Activated CD8-positive, alpha-beta T cell treated with anti-CD3 and anti-CD28 coated beads for 36 hours (primary cell): Measurements from ENCODE around the gene SLC38A10. TPM values are rescaled to one million over a fixed set of nuclear protein-coding genes. Genes with fewer than 3 reads are reported as not detected.

ENCODE experiments used
- ATAC-seq: fragments of 200-7000 bp; cut with Tn5 transposase; one replicate; pipeline ENCODE4 v1.10.0; 2021; ENCODE audit warnings: mild to moderate bottlenecking, moderate library complexity
- CTCF ChIA-PET: fragments of 350-600 bp; sonication (Branson Sonifier 250); formaldehyde crosslinking; loops from one replicate; lab custom pipeline; 2021; ENCODE audit warnings: antibody characterized with exemption; lab: Charles Lee
- POLR2A ChIA-PET: fragments of 350-600 bp; sonication (Branson Sonifier 250); formaldehyde crosslinking; loops from one replicate; lab custom pipeline; 2021; ENCODE audit warnings: antibody characterized with exemption; lab: Charles Lee
- DNase-seq: peaks from one replicate; pipeline ENCODE4 v3.0.0-alpha.2; 2020
- H3K27ac Mint-ChIP-seq: one replicate; pipeline ENCODE4 v1.8.0; 2021; ENCODE audit warnings: mild to moderate bottlenecking, mixed read lengths
- H3K27me3 Mint-ChIP-seq: one replicate; pipeline ENCODE4 v1.8.0; 2021; ENCODE audit warnings: mixed read lengths
- H3K36me3 Mint-ChIP-seq: one replicate; pipeline ENCODE4 v1.8.0; 2021; ENCODE audit warnings: low read depth, mixed read lengths
- H3K4me1 Mint-ChIP-seq: one replicate; pipeline ENCODE4 v1.8.0; 2021; ENCODE audit warnings: low read depth, mixed read lengths
- H3K4me3 Mint-ChIP-seq: one replicate; pipeline ENCODE4 v1.8.0; 2021; ENCODE audit warnings: mild to moderate bottlenecking, moderate library complexity, mixed read lengths
- H3K9me3 Mint-ChIP-seq: one replicate; pipeline ENCODE4 v1.8.0; 2021; ENCODE audit warnings: mixed read lengths
- intact Hi-C: fragments of 100-400 bp; cut with micrococcal nuclease; formaldehyde crosslinking; loops from one replicate; pipeline ENCODE4 v1.10.0; 2022
- total RNA-seq, 2 experiments: library from RNA; stranded (reverse); gene quantifications; one replicate each; pipeline ENCODE4 v1.2.3, GENCODE V29; 2021
- TF ChIP-seq, protein P1 (sequence below): fragments of 200-600 bp; IDR thresholded peaks from one replicate; pipeline ENCODE4 v1.8.0; 2022; ENCODE audit warnings: antibody characterized with exemption, mild to moderate bottlenecking

The SLC38A10 gene
- total RNA-seq, 2 experiments from 2014 or later, result 42.7 to 45.4 TPM

DNA sequence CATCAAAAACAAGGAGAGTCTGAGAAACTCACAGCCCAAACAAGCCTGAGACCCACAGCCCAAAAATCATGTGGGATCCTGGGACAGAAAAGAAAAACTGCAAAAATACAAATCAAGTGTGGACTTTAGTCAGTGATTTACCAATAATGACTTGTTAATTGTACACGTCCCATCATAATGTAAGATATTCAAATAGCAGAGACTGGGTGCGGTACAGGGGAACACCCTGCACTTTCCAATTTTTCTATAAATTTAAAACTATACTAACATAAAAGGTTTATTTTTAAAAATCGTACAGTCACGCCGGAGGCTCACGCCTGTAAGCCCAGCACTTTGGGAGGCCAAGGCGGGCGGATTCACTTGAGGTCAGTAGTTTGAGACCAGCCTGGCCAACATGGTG, 81.1 kb downstream of the SLC38A10 start:
- Mint-ChIP-seq H3K27me3 (no peaks in the 10 kb centered on the region), H3K36me3 (no peaks in the 10 kb centered on the region), H3K4me1 (peaks cover 2% of the 10 kb centered on the region), H3K27ac (no peak overlapping the region), H3K9me3 (no peaks in the 10 kb centered on the region), H3K4me3 (no peak overlapping the region)
- DNase-seq (no peak), ATAC-seq (no peak)
- ChIA-PET POLR2A (no interaction called here), CTCF (no interaction called here)
- intact Hi-C loops, result no loop called here
- TF ChIP-seq, protein P1, sequence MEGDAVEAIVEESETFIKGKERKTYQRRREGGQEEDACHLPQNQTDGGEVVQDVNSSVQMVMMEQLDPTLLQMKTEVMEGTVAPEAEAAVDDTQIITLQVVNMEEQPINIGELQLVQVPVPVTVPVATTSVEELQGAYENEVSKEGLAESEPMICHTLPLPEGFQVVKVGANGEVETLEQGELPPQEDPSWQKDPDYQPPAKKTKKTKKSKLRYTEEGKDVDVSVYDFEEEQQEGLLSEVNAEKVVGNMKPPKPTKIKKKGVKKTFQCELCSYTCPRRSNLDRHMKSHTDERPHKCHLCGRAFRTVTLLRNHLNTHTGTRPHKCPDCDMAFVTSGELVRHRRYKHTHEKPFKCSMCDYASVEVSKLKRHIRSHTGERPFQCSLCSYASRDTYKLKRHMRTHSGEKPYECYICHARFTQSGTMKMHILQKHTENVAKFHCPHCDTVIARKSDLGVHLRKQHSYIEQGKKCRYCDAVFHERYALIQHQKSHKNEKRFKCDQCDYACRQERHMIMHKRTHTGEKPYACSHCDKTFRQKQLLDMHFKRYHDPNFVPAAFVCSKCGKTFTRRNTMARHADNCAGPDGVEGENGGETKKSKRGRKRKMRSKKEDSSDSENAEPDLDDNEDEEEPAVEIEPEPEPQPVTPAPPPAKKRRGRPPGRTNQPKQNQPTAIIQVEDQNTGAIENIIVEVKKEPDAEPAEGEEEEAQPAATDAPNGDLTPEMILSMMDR, result no peak

DNA sequence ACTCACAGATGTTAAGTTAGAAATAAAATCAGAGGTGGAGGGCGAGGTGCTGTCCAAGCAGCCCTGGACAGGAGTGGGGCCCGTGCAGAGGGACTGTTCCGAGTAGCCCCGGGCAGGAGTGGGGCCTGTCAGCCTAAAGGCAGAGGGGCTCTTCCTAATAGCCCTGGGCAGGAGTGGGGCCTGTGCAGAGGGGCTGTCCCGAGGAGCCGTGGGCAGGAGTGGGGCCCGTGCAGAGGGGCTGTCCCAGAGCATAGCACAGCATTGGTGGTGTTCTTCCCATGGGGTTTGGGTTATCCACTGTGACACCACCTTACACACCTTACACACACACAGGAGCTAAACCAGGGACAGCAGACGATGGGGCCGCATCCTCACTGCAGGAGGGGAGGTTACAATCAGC, 82.7 kb downstream of the SLC38A10 start:
- Mint-ChIP-seq H3K27me3 (no peaks in the 10 kb centered on the region), H3K27ac (no peak overlapping the region), H3K36me3 (no peaks in the 10 kb centered on the region), H3K4me1 (peaks cover 2% of the 10 kb centered on the region), H3K9me3 (no peaks in the 10 kb centered on the region), H3K4me3 (no peak overlapping the region)
- ChIA-PET POLR2A (interaction anchor here (0.8 kb wide), 1 partner anchor 7 kb away, joined by 4 read pairs; no protein-coding TSS in a partner anchor), CTCF (no interaction called here)
- intact Hi-C loops, result no loop called here
- TF ChIP-seq, protein P1, result no peak
- ATAC-seq (no peak), DNase-seq (no peak)

DNA sequence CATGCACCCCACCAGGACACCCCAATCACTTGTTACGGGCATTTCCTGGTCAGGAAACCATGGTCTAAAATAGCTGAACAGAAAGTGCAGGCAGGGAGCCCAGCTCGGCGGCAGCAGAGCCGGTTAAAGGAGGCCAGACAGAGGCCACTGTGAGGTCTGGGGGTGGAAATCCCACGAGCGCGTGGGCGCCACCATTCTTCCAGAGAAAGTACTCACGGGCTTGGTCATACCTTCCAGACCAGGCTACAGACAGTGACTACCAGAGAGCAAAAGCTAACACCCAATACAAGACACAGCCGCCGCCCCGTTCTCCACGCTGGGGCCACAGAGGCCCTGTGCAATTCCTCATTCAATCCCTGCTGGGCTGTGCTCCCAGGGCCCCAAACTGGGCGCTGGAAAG, 84.2 kb downstream of the SLC38A10 start:
- ChIA-PET POLR2A (no interaction called here), CTCF (no interaction called here)
- peaks cover 2% of the 10 kb centered on the region for H3K4me1 Mint-ChIP-seq
- no peak overlapping the region for H3K27ac Mint-ChIP-seq
- intact Hi-C loops, result no loop called here
- ATAC-seq (no peak), DNase-seq (no peak)
- H3K4me3 Mint-ChIP-seq, result no peak overlapping the region
- H3K9me3 Mint-ChIP-seq, result no peaks in the 10 kb centered on the region
- no peaks in the 10 kb centered on the region for H3K27me3 Mint-ChIP-seq
- H3K36me3 Mint-ChIP-seq, result no peaks in the 10 kb centered on the region
- TF ChIP-seq, protein P1, result no peak

DNA sequence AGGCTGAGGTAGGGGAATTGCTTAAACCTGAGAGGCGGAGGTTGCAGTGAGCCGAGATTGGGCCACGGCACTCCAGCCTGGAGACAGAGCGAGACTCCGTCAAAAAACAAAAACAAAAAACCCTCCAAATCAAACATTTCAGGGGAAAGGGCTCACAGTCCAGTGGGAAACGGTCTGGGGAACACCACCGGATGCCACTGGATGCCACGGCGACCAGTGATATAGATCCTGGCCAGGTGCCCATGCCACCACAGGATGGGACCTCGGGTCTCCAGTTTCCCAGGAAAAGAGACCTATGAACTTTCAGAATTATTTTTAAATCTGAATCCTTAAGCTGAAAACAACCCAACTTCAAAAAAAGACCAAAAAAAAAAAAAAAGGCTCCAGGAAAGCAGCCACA, 84.6 kb downstream of the SLC38A10 start:
- no peak for DNase-seq
- CTCF ChIA-PET, result no interaction called here
- intact Hi-C loops, result no loop called here
- Mint-ChIP-seq H3K4me1 (peaks cover 2% of the 10 kb centered on the region), H3K27me3 (no peaks in the 10 kb centered on the region), H3K36me3 (no peaks in the 10 kb centered on the region), H3K9me3 (no peaks in the 10 kb centered on the region), H3K27ac (no peak overlapping the region), H3K4me3 (no peak overlapping the region)
- no peak for ATAC-seq
- POLR2A ChIA-PET, result no interaction called here
- TF ChIP-seq, protein P1, result no peak

DNA sequence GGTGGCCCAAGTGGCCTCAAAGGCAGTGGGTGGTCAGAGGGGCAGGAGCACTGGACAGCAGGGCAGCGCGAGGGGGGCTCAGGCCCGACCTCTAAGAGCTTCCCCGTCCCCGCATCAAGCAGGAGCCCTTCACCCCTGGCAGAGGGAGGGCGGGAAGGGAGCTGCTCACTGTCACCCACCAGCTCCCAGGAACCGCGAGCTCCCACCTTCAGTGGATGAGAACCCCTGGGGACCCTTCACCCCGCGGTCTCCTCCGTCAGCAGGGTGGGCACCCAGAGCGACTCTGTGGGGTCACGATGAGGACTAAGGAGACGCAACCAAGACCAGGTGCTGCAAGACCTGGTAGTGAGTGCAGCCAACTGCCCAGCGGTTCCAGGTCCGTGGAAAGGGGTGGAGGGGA, 86.0 kb downstream of the SLC38A10 start:
- Mint-ChIP-seq H3K9me3 (no peaks in the 10 kb centered on the region), H3K36me3 (no peaks in the 10 kb centered on the region), H3K4me3 (no peak overlapping the region), H3K27ac (no peak overlapping the region), H3K27me3 (no peaks in the 10 kb centered on the region), H3K4me1 (peaks cover 2% of the 10 kb centered on the region)
- DNase-seq, result no peak
- POLR2A ChIA-PET, result no interaction called here
- TF ChIP-seq, protein P1, result no peak
- CTCF ChIA-PET, result no interaction called here
- no peak for ATAC-seq
- intact Hi-C loops, result no loop called here
